ENCODE data around the gene LYRM4.

Gene LYRM4

GRCh38 chr6:5205877-5206850 is 54.6 kb downstream of the LYRM4 start:
- DNase-seq (ENCODE audit: low read depth), result no peak

- no peak for DNase-seq (ENCODE audit: low read depth)
Observed at GRCh38 chr6:5205035-5205507, 55.7 kb downstream of the LYRM4 start.

GRCh38 chr6:5204376-5204775 is 56.4 kb downstream of the LYRM4 start:
- no peak for DNase-seq (ENCODE audit: low read depth)

- DNase-seq (ENCODE audit: low read depth), result no peak
Observed at GRCh38 chr6:5203546-5203945, 57.2 kb downstream of the LYRM4 start.

GRCh38 chr6:5202941-5203340 is 57.8 kb downstream of the LYRM4 start:
- no peak for DNase-seq (ENCODE audit: low read depth)

GRCh38 chr6:5202206-5202605 is 58.5 kb downstream of the LYRM4 start:
- DNase-seq (ENCODE audit: low read depth), result no peak

GRCh38 chr6:5201271-5201670 is 59.5 kb downstream of the LYRM4 start:
- DNase-seq (ENCODE audit: low read depth), result no peak

- no peak for DNase-seq (ENCODE audit: low read depth)
Observed at GRCh38 chr6:5199702-5200101, 61.0 kb downstream of the LYRM4 start.

- DNase-seq (ENCODE audit: low read depth), result no peak
Observed at GRCh38 chr6:5199283-5199682, 61.5 kb downstream of the LYRM4 start.

- DNase-seq (ENCODE audit: low read depth), result no peak
Observed at GRCh38 chr6:5197084-5197483, 63.7 kb downstream of the LYRM4 start.

GRCh38 chr6:5192135-5192794 is 68.5 kb downstream of the LYRM4 start:
- DNase-seq (ENCODE audit: low read depth), result no peak

- DNase-seq (ENCODE audit: low read depth), result no peak
Observed at GRCh38 chr6:5191722-5192121, 69.0 kb downstream of the LYRM4 start.

- no peak for DNase-seq (ENCODE audit: low read depth)
Observed at GRCh38 chr6:5191222-5191621, 69.5 kb downstream of the LYRM4 start.

- DNase-seq (ENCODE audit: low read depth), result no peak
Observed at GRCh38 chr6:5190507-5190906, 70.2 kb downstream of the LYRM4 start.

- DNase-seq (ENCODE audit: low read depth), result no peak
Observed at GRCh38 chr6:5188646-5189045, 72.1 kb downstream of the LYRM4 start.

GRCh38 chr6:5184878-5185277 is 75.9 kb downstream of the LYRM4 start:
- DNase-seq (ENCODE audit: low read depth), result no peak

- no peak for DNase-seq (ENCODE audit: low read depth)
Observed at GRCh38 chr6:5184218-5184617, 76.5 kb downstream of the LYRM4 start.

- no peak for DNase-seq (ENCODE audit: low read depth)
Observed at GRCh38 chr6:5181510-5182317, 79.0 kb downstream of the LYRM4 start.

GRCh38 chr6:5180636-5181035 is 80.1 kb downstream of the LYRM4 start:
- no peak for DNase-seq (ENCODE audit: low read depth)

- DNase-seq (ENCODE audit: low read depth), result no peak
Observed at GRCh38 chr6:5179917-5180316, 80.8 kb downstream of the LYRM4 start.

GRCh38 chr6:5178806-5179205 is 81.9 kb downstream of the LYRM4 start:
- DNase-seq (ENCODE audit: low read depth), result no peak

GRCh38 chr6:5175635-5176034 is 85.1 kb downstream of the LYRM4 start:
- no peak for DNase-seq (ENCODE audit: low read depth)
